ENCODE results near the gene ETFA.

Gene ETFA

GRCh38 chr15:76189106-76189505, 122.2 kb downstream of the ETFA start:
- H3K4me1 ChIP-seq (ENCODE audit: low read length): peaks cover 6% of the 10 kb centered on the region; the same call in 1 of the 2 replicates
- no peak overlapping the region for H3K4me2 ChIP-seq (ENCODE audit: low read depth, low read length)
- H3F3A ChIP-seq (ENCODE audit: insufficient read depth, low read length): no peaks in the 10 kb centered on the region
- H3K36me3 ChIP-seq (replicated peaks; ENCODE audit: insufficient read depth, low read length): no peaks in the 10 kb centered on the region
- H4K20me1 ChIP-seq (ENCODE audit: insufficient read depth, low read length): no peaks in the 10 kb centered on the region
- no peak overlapping the region for H3K9ac ChIP-seq (ENCODE audit: low read length)
- H3K9me2 ChIP-seq (replicated peaks; ENCODE audit: insufficient read depth, low read length): no peaks in the 10 kb centered on the region
- H3K4me3 ChIP-seq (ENCODE audit: low read length): no peak overlapping the region
- no peak for DNase-seq
- H3K27me3 ChIP-seq (replicated peaks; ENCODE audit: insufficient read depth, low read length): no peaks in the 10 kb centered on the region
- TF ChIP-seq EZH2 (optimal IDR thresholded peaks at IDR 0.05; ENCODE audit: low read depth, low read length) (no peak), CTCF (IDR thresholded peaks at IDR 0.05; ENCODE audit: low read length) (no peak), EZH2phosphoT487 (IDR thresholded peaks at IDR 0.05; ENCODE audit: low read length) (no peak)
- no peaks in the 10 kb centered on the region for H3K79me2 ChIP-seq (ENCODE audit: low read length)
- no peak overlapping the region for H2AFZ ChIP-seq (ENCODE audit: low read length)
- no peak overlapping the region for H3K27ac ChIP-seq (ENCODE audit: low read length)
- no peaks in the 10 kb centered on the region for H3K9me3 ChIP-seq (replicated peaks; ENCODE audit: insufficient read depth, low read length)

GRCh38 chr15:76187163-76187562, 124.1 kb downstream of the ETFA start:
- Histone ChIP-seq H3F3A (ENCODE audit: insufficient read depth, low read length) (no peaks in the 10 kb centered on the region), H3K9me3 (replicated peaks; ENCODE audit: insufficient read depth, low read length) (no peaks in the 10 kb centered on the region), H2AFZ (ENCODE audit: low read length) (no peak overlapping the region), H3K4me1 (ENCODE audit: low read length) (peaks cover 6% of the 10 kb centered on the region; the same call in 1 of the 2 replicates), H4K20me1 (ENCODE audit: insufficient read depth, low read length) (no peaks in the 10 kb centered on the region), H3K9me2 (replicated peaks; ENCODE audit: insufficient read depth, low read length) (no peaks in the 10 kb centered on the region), H3K4me3 (ENCODE audit: low read length) (no peak overlapping the region), H3K9ac (ENCODE audit: low read length) (no peak overlapping the region), H3K27me3 (replicated peaks; ENCODE audit: insufficient read depth, low read length) (no peaks in the 10 kb centered on the region), H3K27ac (ENCODE audit: low read length) (no peak overlapping the region), H3K36me3 (replicated peaks; ENCODE audit: insufficient read depth, low read length) (no peaks in the 10 kb centered on the region), H3K79me2 (ENCODE audit: low read length) (no peaks in the 10 kb centered on the region), H3K4me2 (ENCODE audit: low read depth, low read length) (no peak overlapping the region)
- no peak for DNase-seq
- TF ChIP-seq EZH2phosphoT487 (IDR thresholded peaks at IDR 0.05; ENCODE audit: low read length): no peak

GRCh38 chr15:76185716-76186115, 125.6 kb downstream of the ETFA start:
- no peak overlapping the region for H3K9ac ChIP-seq (ENCODE audit: low read length)
- no peak overlapping the region for H3K4me2 ChIP-seq (ENCODE audit: low read depth, low read length)
- no peaks in the 10 kb centered on the region for H3K36me3 ChIP-seq (replicated peaks; ENCODE audit: insufficient read depth, low read length)
- H3K4me3 ChIP-seq (ENCODE audit: low read length): no peak overlapping the region
- H3K27me3 ChIP-seq (replicated peaks; ENCODE audit: insufficient read depth, low read length): no peaks in the 10 kb centered on the region
- H3K4me1 ChIP-seq (ENCODE audit: low read length): no peaks in the 10 kb centered on the region
- peak; percentile 49 for DNase-seq
- no peaks in the 10 kb centered on the region for H4K20me1 ChIP-seq (ENCODE audit: insufficient read depth, low read length)
- no peak overlapping the region for H3K27ac ChIP-seq (ENCODE audit: low read length)
- H3K79me2 ChIP-seq (ENCODE audit: low read length): no peaks in the 10 kb centered on the region
- H3K9me2 ChIP-seq (replicated peaks; ENCODE audit: insufficient read depth, low read length): no peaks in the 10 kb centered on the region
- H3F3A ChIP-seq (ENCODE audit: insufficient read depth, low read length): no peaks in the 10 kb centered on the region
- TF ChIP-seq EZH2 (optimal IDR thresholded peaks at IDR 0.05; ENCODE audit: low read depth, low read length) (no peak), CTCF (IDR thresholded peaks at IDR 0.05; ENCODE audit: low read length) (peak; percentile 57)
- H2AFZ ChIP-seq (ENCODE audit: low read length): no peak overlapping the region
- no peaks in the 10 kb centered on the region for H3K9me3 ChIP-seq (replicated peaks; ENCODE audit: insufficient read depth, low read length)

GRCh38 chr15:76184650-76185035, 126.6 kb downstream of the ETFA start:
- Histone ChIP-seq H3K36me3 (replicated peaks; ENCODE audit: insufficient read depth, low read length) (no peaks in the 10 kb centered on the region), H3K9me3 (replicated peaks; ENCODE audit: insufficient read depth, low read length) (no peaks in the 10 kb centered on the region), H3K9ac (ENCODE audit: low read length) (no peak overlapping the region), H3K9me2 (replicated peaks; ENCODE audit: insufficient read depth, low read length) (no peaks in the 10 kb centered on the region), H3K79me2 (ENCODE audit: low read length) (no peaks in the 10 kb centered on the region), H3K27me3 (replicated peaks; ENCODE audit: insufficient read depth, low read length) (no peaks in the 10 kb centered on the region), H3F3A (ENCODE audit: insufficient read depth, low read length) (no peaks in the 10 kb centered on the region), H3K27ac (ENCODE audit: low read length) (no peak overlapping the region), H3K4me1 (ENCODE audit: low read length) (no peaks in the 10 kb centered on the region), H4K20me1 (ENCODE audit: insufficient read depth, low read length) (no peaks in the 10 kb centered on the region), H2AFZ (ENCODE audit: low read length) (no peak overlapping the region), H3K4me3 (ENCODE audit: low read length) (no peak overlapping the region), H3K4me2 (ENCODE audit: low read depth, low read length) (no peak overlapping the region)
- TF ChIP-seq EZH2 (optimal IDR thresholded peaks at IDR 0.05; ENCODE audit: low read depth, low read length): no peak
- TF ChIP-seq EZH2phosphoT487 (IDR thresholded peaks at IDR 0.05; ENCODE audit: low read length): no peak
- TF ChIP-seq CTCF (IDR thresholded peaks at IDR 0.05; ENCODE audit: low read length): no peak
- no peak for DNase-seq
